Endothelial cell of umbilical vein (primary cell): Measurements from ENCODE around the gene ZNF157. TPM values are rescaled to one million over a fixed set of nuclear protein-coding genes. Genes with fewer than 3 reads are reported as not detected.

Source experiments
- BruUV-seq: library from RNA; stranded (reverse); fragments of 400-500 nt; replicated peaks from 2 replicates; lab custom pipeline; 2021; lab: Mats Ljungman, UMichigan
- CTCF ChIA-PET: fragments of 300-600, 350-600 bp; sonication (Branson Sonifier 250); formaldehyde crosslinking; loops from one replicate; lab custom pipeline; 2021; ENCODE audit warnings: antibody characterized with exemption, inconsistent platforms; lab: Charles Lee
- POLR2A ChIA-PET: fragments of 300-600, 350-600 bp; sonication (Branson Sonifier 250); formaldehyde crosslinking; loops from one replicate; lab custom pipeline; 2021; ENCODE audit warnings: antibody characterized with exemption, inconsistent platforms; lab: Charles Lee
- DNase-seq: peaks from one replicate; pipeline ENCODE4 v3.0.0-alpha.2; 2011; ENCODE audit warnings: low read depth, low spot score
- FAIRE-seq: peaks from 2 replicates; lab custom pipeline; 2011; peaks lifted over from hg19 to GRCh38; lab: Jason Lieb, UNC
- H2AFZ ChIP-seq: 2 replicates; pipeline ENCODE4 v1.6.0; 2012; ENCODE audit warnings: low read depth, low read length, control low read depth, inconsistent platforms
- H3K27ac ChIP-seq: 2 replicates; pipeline ENCODE4 v1.5.1; 2011; ENCODE audit warnings: low read depth, mild to moderate bottlenecking, control low read depth, low read length, moderate library complexity; ENCODE audit not compliant: insufficient read depth
- H3K27me3 ChIP-seq, 2 experiments: 2 replicates each; pipeline versions ENCODE4 v1.6.0 to v1.6.1; 2011; ENCODE audit warnings: low read length in 2 of 2, mixed read lengths in 1 of 2; ENCODE audit not compliant: control insufficient read depth in 2 of 2, insufficient read depth in 2 of 2
- H3K36me3 ChIP-seq, 2 experiments: 2 replicates in 1 of 2; 3 replicates in 1 of 2; pipeline ENCODE4 v1.5.1; 2011; ENCODE audit warnings: low read length in 2 of 2, mild to moderate bottlenecking in 1 of 2, moderate library complexity in 1 of 2; ENCODE audit not compliant: control insufficient read depth in 2 of 2, insufficient read depth in 2 of 2; ENCODE audit errors: extremely low read depth in 1 of 2
- H3K4me1 ChIP-seq: 3 replicates; pipeline ENCODE4 v1.5.1; 2011; ENCODE audit warnings: mild to moderate bottlenecking, low read length; ENCODE audit not compliant: control insufficient read depth, insufficient read depth; ENCODE audit errors: extremely low read depth
- H3K4me2 ChIP-seq: 2 replicates; pipeline ENCODE4 v1.6.1; 2011; ENCODE audit warnings: low read length, control low read depth, mixed read lengths; ENCODE audit not compliant: insufficient read depth
- H3K4me3 ChIP-seq, 3 experiments: fragments of 200-600 bp in 1 of 3; sonication (generic), shearing (Covaris generic) in 1 of 3; replicated peaks in 1 of 3; 2 replicates each; pipeline ENCODE4 v1.5.1; 2011 to 2016; ENCODE audit warnings: control low read depth in 3 of 3, low read length in 3 of 3, mild to moderate bottlenecking in 2 of 3, inconsistent platforms in 1 of 3, low read depth in 1 of 3, moderate library complexity in 1 of 3; ENCODE audit not compliant: insufficient read depth in 1 of 3
- H3K79me2 ChIP-seq: 2 replicates; pipeline ENCODE4 v1.6.0; 2012; ENCODE audit warnings: low read length, inconsistent platforms; ENCODE audit not compliant: control insufficient read depth, insufficient read depth
- H3K9ac ChIP-seq: replicated peaks from 2 replicates; pipeline ENCODE3; 2011; ENCODE audit warnings: low read length, control low read depth; ENCODE audit not compliant: insufficient read depth; ENCODE audit errors: extremely low read depth
- H3K9me1 ChIP-seq: replicated peaks from 3 replicates; pipeline ENCODE4 v1.6.0; 2011; ENCODE audit warnings: mild to moderate bottlenecking, low read length; ENCODE audit not compliant: control insufficient read depth, insufficient read depth; ENCODE audit errors: extremely low read depth
- H3K9me3 ChIP-seq: replicated peaks from 2 replicates; pipeline ENCODE4 v1.5.1; 2012; ENCODE audit warnings: low read length, inconsistent platforms; ENCODE audit not compliant: control insufficient read depth, insufficient read depth
- H4K20me1 ChIP-seq: replicated peaks from 2 replicates; pipeline ENCODE3; 2011; ENCODE audit warnings: mild to moderate bottlenecking, low read length; ENCODE audit not compliant: control insufficient read depth, insufficient read depth; ENCODE audit errors: extremely low read depth
- CTCF ChIP-seq, 2 donors: IDR thresholded peaks; 1 replicate in 1 of 2; 2 replicates in 1 of 2; pipeline ENCODE4 v1.5.1; 2011; ENCODE audit warnings: low read length in 2 of 2, mild to moderate bottlenecking in 2 of 2, moderate library complexity in 2 of 2, control low read depth in 1 of 2, inconsistent platforms in 1 of 2, low read depth in 1 of 2; ENCODE audit not compliant: insufficient read depth in 1 of 2; ENCODE audit errors: extremely low read depth in 1 of 2
- EZH2 ChIP-seq: IDR thresholded peaks from 2 replicates; pipeline ENCODE4 v1.6.1; 2012; ENCODE audit warnings: borderline replicate concordance, low read depth, mild to moderate bottlenecking, moderate library complexity, low read length, inconsistent platforms; ENCODE audit not compliant: severe bottlenecking
- FOS ChIP-seq: IDR thresholded peaks from 2 replicates; pipeline ENCODE4 v1.6.1; 2011; ENCODE audit warnings: mild to moderate bottlenecking, low read length, moderate library complexity, borderline replicate concordance; ENCODE audit not compliant: insufficient read depth
- GATA2 ChIP-seq: IDR thresholded peaks from 2 replicates; pipeline ENCODE4 v1.7.0; 2011; ENCODE audit warnings: low read depth, mild to moderate bottlenecking, moderate library complexity, mixed read lengths, low read length; ENCODE audit not compliant: insufficient read length, insufficient read depth
- JUN ChIP-seq: IDR thresholded peaks from 2 replicates; pipeline ENCODE4 v1.6.1; 2011; ENCODE audit warnings: borderline replicate concordance, low read depth; ENCODE audit not compliant: insufficient read length, insufficient read depth
- MAX ChIP-seq: IDR thresholded peaks from 2 replicates; pipeline ENCODE4 v1.6.1; 2011; ENCODE audit not compliant: insufficient read depth, insufficient read length
- MYC ChIP-seq: IDR thresholded peaks from one replicate; pipeline ENCODE4 v1.6.1; 2011; ENCODE audit warnings: mild to moderate bottlenecking, low read depth, low read length
- POLR2A ChIP-seq: IDR thresholded peaks from 2 replicates; pipeline ENCODE4 v1.6.1; 2012; ENCODE audit warnings: low read depth, mild to moderate bottlenecking, control low read depth, low read length
- POLR2AphosphoS5 ChIP-seq: IDR thresholded peaks from 2 replicates; pipeline ENCODE4 v1.6.1; 2012; ENCODE audit warnings: low read depth, mild to moderate bottlenecking, control low read depth, low read length, moderate library complexity; ENCODE audit not compliant: insufficient read depth
- dilution Hi-C: fragments of 300-500 bp; cut with MboI; formaldehyde crosslinking; loops from one replicate; pipeline ENCODE4 v1.15.0; 2019; ENCODE audit warnings: low sequenced_read_pairs; ENCODE audit not compliant: extremely low pct_ligation_motif_present
- intact Hi-C: fragments of 100-400 bp; cut with micrococcal nuclease; formaldehyde crosslinking; loops from one replicate; pipeline ENCODE4 v1.10.0; 2022
- polyA plus RNA-seq, 4 experiments: library from polyadenylated mRNA; depleted of rRNA in 3 of 4; stranded (reverse) in 3 of 4; unstranded in 1 of 4; fragments of >200 nt; gene quantifications; 2 replicates each; pipeline versions ENCODE4 v1.2.1 to v1.2.3, GENCODE V29; 2011 to 2012; ENCODE audit warnings: missing spikeins in 1 of 4
- total RNA-seq: library from RNA; stranded (reverse); gene quantifications from 2 replicates; pipeline ENCODE4 v1.2.3, GENCODE V29; 2021

Gene ZNF157
- total and polyA plus RNA-seq, 2 donors (not counting 3 experiments of a cell fraction or from before 2014, with no cell fraction given): not detected

- dilution Hi-C loops (no loop called here), intact Hi-C loops (no loop called here)
- Histone ChIP-seq H3K9me1 (no peaks in the 10 kb centered on the region), H3K27me3 (no peaks in the 10 kb centered on the region), H3K4me1 (no peaks in the 10 kb centered on the region), H3K4me3 (no peak overlapping the region), H3K36me3 (no peaks in the 10 kb centered on the region), H3K9me3 (no peaks in the 10 kb centered on the region), H3K9ac (no peak overlapping the region), H4K20me1 (no peaks in the 10 kb centered on the region), H3K4me2 (no peak overlapping the region), H3K79me2 (no peaks in the 10 kb centered on the region), H3K27ac (no peak overlapping the region), H2AFZ (no peak overlapping the region)
- no peak for TF ChIP-seq GATA2
- TF ChIP-seq MAX: no peak
- TF ChIP-seq FOS: no peak
- TF ChIP-seq JUN: no peak
- no peak for TF ChIP-seq EZH2
- TF ChIP-seq MYC: no peak
- no peak for TF ChIP-seq POLR2A
- TF ChIP-seq POLR2AphosphoS5: no peak
- no peak for TF ChIP-seq CTCF (IDR thresholded peaks at IDR 0.05; ENCODE audit: extremely low read depth in 1 of 2, insufficient read depth in 1 of 2, low read depth in 1 of 2, low read length in 2 of 2)
- ChIA-PET POLR2A (no interaction called here), CTCF (interaction anchor here (2.2 kb wide), 1 partner anchor 11 kb away, joined by 5 read pairs; no protein-coding TSS in a partner anchor)
- FAIRE-seq (no peak), DNase-seq (no peak)
- BruUV-seq: no TSS peak
Observed at GRCh38 chrX:47373198-47373597, 2.8 kb downstream of the ZNF157 start.
